Prostate gland (tissue), 2 donors: Measurements from ENCODE around the gene PIMREG.

Experiments used
- CTCF ChIP-seq, 4 experiments: fragments of 200-600 bp in 2 of 4; fragments of 450-650 bp in 2 of 4; sonication (generic) in 2 of 4; IDR thresholded peaks; 1 replicate in 3 of 4; 2 replicates in 1 of 4; pipeline ENCODE4 v1.5.1; 2016 to 2019; ENCODE audit warnings: antibody characterized with exemption in 4 of 4, mild to moderate bottlenecking in 2 of 4, moderate library complexity in 2 of 4
- POLR2AphosphoS5 ChIP-seq: sonication (generic); formaldehyde crosslinking; IDR thresholded peaks from one replicate; pipeline ENCODE4 v1.6.1; 2017; ENCODE audit warnings: antibody characterized with exemption

- TF ChIP-seq CTCF (IDR thresholded peaks at IDR 0.05) = no peak
- no peak for TF ChIP-seq POLR2AphosphoS5
Measured at GRCh38 chr17:6423931-6424330, 20.3 kb upstream of the PIMREG start.
